Measurements from ENCODE around the gene NIPAL3.

The NIPAL3 gene

DNA sequence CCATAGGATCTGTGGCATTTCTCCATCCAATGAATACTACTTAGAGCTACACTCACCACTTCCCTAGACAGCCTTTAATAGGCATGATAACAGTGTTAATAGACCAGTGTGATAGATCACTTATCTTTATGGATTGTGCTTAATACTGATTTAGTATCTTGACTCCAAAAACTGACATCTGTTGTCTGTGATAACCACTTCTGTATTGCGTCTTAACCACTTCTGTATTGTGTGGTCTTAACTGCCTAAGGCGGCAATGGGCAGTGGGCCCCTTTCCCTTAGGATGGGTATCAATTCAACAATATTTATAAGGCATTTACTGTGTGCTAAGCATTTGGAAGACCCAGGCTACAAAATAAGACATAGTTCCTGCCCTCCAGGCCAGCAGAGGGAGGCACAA lies 55.0 kb downstream of the NIPAL3 start:
- TF ChIP-seq FOXK2 (IDR thresholded peaks at IDR 0.05): no peak
- no peak for TF ChIP-seq SP1 (IDR thresholded peaks at IDR 0.05)
- TF ChIP-seq SUZ12 (IDR thresholded peaks at IDR 0.05): no peak
- no peak for TF ChIP-seq NFRKB (IDR thresholded peaks at IDR 0.05)
- no peak for TF ChIP-seq FOXA1 (IDR thresholded peaks at IDR 0.05)
- TF ChIP-seq, protein P1, sequence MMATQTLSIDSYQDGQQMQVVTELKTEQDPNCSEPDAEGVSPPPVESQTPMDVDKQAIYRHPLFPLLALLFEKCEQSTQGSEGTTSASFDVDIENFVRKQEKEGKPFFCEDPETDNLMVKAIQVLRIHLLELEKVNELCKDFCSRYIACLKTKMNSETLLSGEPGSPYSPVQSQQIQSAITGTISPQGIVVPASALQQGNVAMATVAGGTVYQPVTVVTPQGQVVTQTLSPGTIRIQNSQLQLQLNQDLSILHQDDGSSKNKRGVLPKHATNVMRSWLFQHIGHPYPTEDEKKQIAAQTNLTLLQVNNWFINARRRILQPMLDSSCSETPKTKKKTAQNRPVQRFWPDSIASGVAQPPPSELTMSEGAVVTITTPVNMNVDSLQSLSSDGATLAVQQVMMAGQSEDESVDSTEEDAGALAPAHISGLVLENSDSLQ (IDR thresholded peaks at IDR 0.05): no peak
- no peak for DNase-seq (ENCODE audit: extremely low spot score)
- ChIA-PET CTCF (no interaction called here), POLR2A (no interaction called here)

DNA sequence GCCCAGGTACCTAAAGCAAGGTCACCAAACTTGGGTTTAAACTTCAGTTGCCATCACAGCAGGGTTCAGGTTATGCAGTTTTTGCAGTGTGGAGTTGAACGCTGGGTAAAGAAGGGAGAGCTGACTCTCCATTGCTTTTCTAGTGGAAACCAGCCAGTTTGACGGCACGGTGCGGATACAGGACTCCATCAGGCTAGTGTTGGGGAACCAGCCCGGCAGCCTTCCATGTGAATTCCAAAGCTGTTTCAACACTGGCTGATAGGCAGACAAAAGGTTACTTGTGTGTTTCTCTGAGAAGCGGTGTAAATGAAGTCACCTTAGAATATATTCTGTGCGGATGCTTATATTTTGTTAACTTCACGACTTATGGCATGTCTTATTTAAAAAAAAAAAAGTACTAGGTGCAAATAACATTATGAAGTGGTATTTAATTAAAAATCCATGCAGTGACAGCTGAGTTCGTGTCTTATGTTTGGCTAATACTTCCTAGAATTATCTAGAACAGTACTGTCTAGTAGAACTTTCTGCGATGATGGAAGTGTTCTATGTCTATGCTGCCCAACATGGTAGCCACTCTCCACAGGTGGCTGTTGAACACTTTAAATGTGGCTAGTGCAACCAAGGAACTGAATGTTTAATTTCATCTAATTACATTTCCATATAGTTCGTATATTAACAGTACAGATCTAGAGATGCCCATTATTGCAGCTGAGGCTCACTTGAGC lies 57.1 kb downstream of the NIPAL3 start:
- no peak for TF ChIP-seq HDGF (IDR thresholded peaks at IDR 0.05; ENCODE audit: borderline replicate concordance)
- no peak for TF ChIP-seq TARDBP (IDR thresholded peaks at IDR 0.05)
- no peak for TF ChIP-seq L3MBTL2 (conservative IDR thresholded peaks at IDR 0.05)
- no peak for TF ChIP-seq ZNF384 (IDR thresholded peaks at IDR 0.05)
- TF ChIP-seq SUZ12 (IDR thresholded peaks at IDR 0.05): no peak
- no peak for TF ChIP-seq FOXA1 (IDR thresholded peaks at IDR 0.05)
- no peak for TF ChIP-seq ARNT (IDR thresholded peaks at IDR 0.05)
- no peak for TF ChIP-seq ELF4 (IDR thresholded peaks at IDR 0.05)
- no peak for TF ChIP-seq LEF1 (IDR thresholded peaks at IDR 0.05; ENCODE audit: borderline replicate concordance)
- TF ChIP-seq FOXK2 (IDR thresholded peaks at IDR 0.05): no peak
- TF ChIP-seq SP1 (IDR thresholded peaks at IDR 0.05): no peak
- no peak for TF ChIP-seq CTBP1 (IDR thresholded peaks at IDR 0.05; ENCODE audit: borderline replicate concordance)
- TF ChIP-seq, protein P1 (IDR thresholded peaks at IDR 0.05): no peak
- no peak for TF ChIP-seq BHLHE40 (IDR thresholded peaks at IDR 0.05; ENCODE audit: borderline replicate concordance)
- no peak for TF ChIP-seq FOXM1 (IDR thresholded peaks at IDR 0.05; ENCODE audit: borderline replicate concordance)
- TF ChIP-seq NFRKB (IDR thresholded peaks at IDR 0.05): no peak
- DNase-seq (ENCODE audit: extremely low spot score): no peak
- ChIA-PET CTCF (no interaction called here), POLR2A (no interaction called here)

DNA sequence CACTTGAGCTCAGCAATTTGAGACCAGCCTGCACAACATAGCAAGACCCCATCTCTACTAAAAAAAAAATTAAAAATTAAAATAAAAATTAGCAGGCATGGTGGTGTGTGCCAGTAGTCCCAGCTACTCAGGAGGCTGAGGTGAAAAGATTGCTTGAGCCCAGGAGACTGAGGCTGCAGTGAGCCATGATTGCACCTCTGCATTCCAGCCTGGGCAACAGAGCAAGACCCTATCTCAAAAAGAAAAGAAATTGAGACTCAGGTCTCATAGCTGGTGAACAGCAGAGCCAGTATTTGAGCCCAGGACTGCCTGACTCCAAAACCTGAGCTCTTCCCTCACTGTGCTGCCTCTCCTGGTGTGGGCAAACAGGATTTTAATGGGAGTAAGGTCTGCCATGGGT lies 58.6 kb downstream of the NIPAL3 start:
- no peak for TF ChIP-seq FOXA1 (IDR thresholded peaks at IDR 0.05)
- no peak for TF ChIP-seq L3MBTL2 (conservative IDR thresholded peaks at IDR 0.05)
- TF ChIP-seq CTBP1 (IDR thresholded peaks at IDR 0.05; ENCODE audit: borderline replicate concordance): no peak
- no peak for TF ChIP-seq NFRKB (IDR thresholded peaks at IDR 0.05)
- no peak for TF ChIP-seq SUZ12 (IDR thresholded peaks at IDR 0.05)
- no peak for TF ChIP-seq ELF4 (IDR thresholded peaks at IDR 0.05)
- no peak for TF ChIP-seq FOXM1 (IDR thresholded peaks at IDR 0.05; ENCODE audit: borderline replicate concordance)
- no peak for TF ChIP-seq ARNT (IDR thresholded peaks at IDR 0.05)
- TF ChIP-seq HDGF (IDR thresholded peaks at IDR 0.05; ENCODE audit: borderline replicate concordance): no peak
- TF ChIP-seq BHLHE40 (IDR thresholded peaks at IDR 0.05; ENCODE audit: borderline replicate concordance): no peak
- no peak for TF ChIP-seq LEF1 (IDR thresholded peaks at IDR 0.05; ENCODE audit: borderline replicate concordance)
- TF ChIP-seq FOXK2 (IDR thresholded peaks at IDR 0.05): no peak
- no peak for TF ChIP-seq TARDBP (IDR thresholded peaks at IDR 0.05)
- TF ChIP-seq SP1 (IDR thresholded peaks at IDR 0.05): no peak
- TF ChIP-seq ZNF384 (IDR thresholded peaks at IDR 0.05): no peak
- TF ChIP-seq, protein P1 (IDR thresholded peaks at IDR 0.05): no peak
- POLR2A ChIA-PET: no interaction called here
- DNase-seq (ENCODE audit: extremely low spot score): no peak
- CTCF ChIA-PET: no interaction called here

DNA sequence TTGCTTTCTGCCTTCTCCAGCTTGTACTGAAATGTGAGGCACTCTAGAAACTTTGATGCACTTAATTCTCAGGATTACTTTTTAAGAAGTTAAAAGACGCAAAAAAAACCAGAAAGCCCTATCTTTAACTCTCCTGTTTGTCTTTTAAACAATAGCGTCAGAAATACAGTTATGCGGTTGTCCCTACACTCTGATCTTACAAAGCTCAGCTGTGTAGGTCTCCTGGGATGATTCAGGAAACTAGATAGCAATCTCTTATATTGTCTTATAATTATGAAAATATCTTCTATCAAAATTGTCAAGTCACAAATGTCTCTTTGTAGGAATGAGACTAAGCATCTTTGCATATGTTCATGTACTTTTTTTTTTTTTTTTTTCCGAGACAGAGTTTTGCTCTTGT lies 60.1 kb downstream of the NIPAL3 start:
- DNase-seq (ENCODE audit: extremely low spot score): no peak
- ChIA-PET POLR2A (no interaction called here), CTCF (no interaction called here)
- TF ChIP-seq LEF1 (IDR thresholded peaks at IDR 0.05; ENCODE audit: borderline replicate concordance) (no peak), FOXK2 (IDR thresholded peaks at IDR 0.05) (no peak), ARNT (IDR thresholded peaks at IDR 0.05) (no peak)

DNA sequence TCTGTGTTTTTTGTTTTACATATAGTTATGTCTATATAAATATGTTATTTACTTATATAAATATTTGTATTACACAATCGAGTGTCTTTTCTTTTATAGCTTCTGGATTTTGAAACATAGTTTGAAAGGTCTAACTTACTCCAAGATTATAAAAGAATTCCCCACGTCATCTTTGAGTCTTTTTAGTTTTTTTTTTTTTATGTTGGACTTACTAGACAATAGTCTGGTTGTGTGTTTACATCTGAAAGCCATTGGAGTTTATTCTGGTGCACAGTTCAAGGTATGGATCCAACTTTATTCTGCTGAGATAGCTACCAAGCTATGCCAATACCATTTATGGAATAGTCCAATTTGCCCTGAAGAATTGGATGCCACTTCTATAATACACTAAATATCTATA lies 61.0 kb downstream of the NIPAL3 start:
- no peak for TF ChIP-seq ARNT (IDR thresholded peaks at IDR 0.05)
- TF ChIP-seq HDGF (IDR thresholded peaks at IDR 0.05; ENCODE audit: borderline replicate concordance): no peak
- TF ChIP-seq ZNF384 (IDR thresholded peaks at IDR 0.05): no peak
- TF ChIP-seq CTBP1 (IDR thresholded peaks at IDR 0.05; ENCODE audit: borderline replicate concordance): no peak
- TF ChIP-seq FOXA1 (IDR thresholded peaks at IDR 0.05): no peak
- TF ChIP-seq SUZ12 (IDR thresholded peaks at IDR 0.05): no peak
- TF ChIP-seq L3MBTL2 (conservative IDR thresholded peaks at IDR 0.05): no peak
- TF ChIP-seq ELF4 (IDR thresholded peaks at IDR 0.05): no peak
- ChIA-PET POLR2A (no interaction called here), CTCF (no interaction called here)
- no peak for DNase-seq (ENCODE audit: extremely low spot score)

DNA sequence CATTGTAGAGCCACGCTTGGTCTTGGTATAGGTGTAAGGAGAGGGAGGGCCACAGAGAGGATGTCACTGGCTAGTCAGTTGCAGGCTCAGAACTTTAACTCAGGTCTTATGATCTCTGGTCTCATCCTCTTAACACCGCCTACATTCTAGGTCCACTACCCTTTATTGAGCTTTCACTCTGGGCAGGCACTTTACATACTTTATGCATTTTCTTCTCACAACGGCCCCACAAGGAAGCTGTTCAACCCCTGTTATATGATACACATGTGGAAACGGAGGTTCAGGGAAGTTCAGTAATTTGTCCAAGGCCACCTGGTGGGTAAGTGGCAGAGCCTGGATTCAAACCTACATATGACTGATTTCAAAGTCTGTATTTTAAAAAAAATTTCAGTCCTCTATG lies 61.7 kb downstream of the NIPAL3 start:
- ChIA-PET POLR2A (no interaction called here), CTCF (interaction anchor here (0.7 kb wide), 1 partner anchor 13 kb away, joined by 3 read pairs; no protein-coding TSS in a partner anchor)
- DNase-seq (ENCODE audit: extremely low spot score): no peak
- TF ChIP-seq NFRKB (IDR thresholded peaks at IDR 0.05) (no peak), FOXA1 (IDR thresholded peaks at IDR 0.05) (no peak), CTBP1 (IDR thresholded peaks at IDR 0.05; ENCODE audit: borderline replicate concordance) (no peak), FOXM1 (IDR thresholded peaks at IDR 0.05; ENCODE audit: borderline replicate concordance) (no peak), LEF1 (IDR thresholded peaks at IDR 0.05; ENCODE audit: borderline replicate concordance) (no peak)
